HCT116 (cell line): Measurements from ENCODE around the gene LTBP1.

Experiments used
- RAD21 ChIP-seq: IDR thresholded peaks from 2 replicates; pipeline ENCODE4 v1.6.1; 2012; ENCODE audit warnings: low read depth, mild to moderate bottlenecking
- SRF ChIP-seq: IDR thresholded peaks from 2 replicates; pipeline ENCODE4 v1.6.1; 2012; ENCODE audit warnings: low read depth
- TF ChIP-seq, protein P1 (sequence below), 3 experiments: fragments of 200-600 bp in 1 of 3; sonication (generic) in 1 of 3; IDR thresholded peaks in 2 of 3; conservative IDR thresholded peaks in 1 of 3; 2 replicates each; pipeline ENCODE4 v1.5.1; 2012 to 2017; ENCODE audit warnings: low read depth in 2 of 3, low read length in 2 of 3, antibody characterized with exemption in 1 of 3, borderline replicate concordance in 1 of 3, control low read depth in 1 of 3, mild to moderate bottlenecking in 1 of 3, mixed read lengths in 1 of 3, mixed run types in 1 of 3, moderate library complexity in 1 of 3; ENCODE audit not compliant: insufficient read depth in 1 of 3
- TF ChIP-seq, protein P2 (sequence below): IDR thresholded peaks from 2 replicates; pipeline ENCODE4 v1.6.1; 2012

DNA sequence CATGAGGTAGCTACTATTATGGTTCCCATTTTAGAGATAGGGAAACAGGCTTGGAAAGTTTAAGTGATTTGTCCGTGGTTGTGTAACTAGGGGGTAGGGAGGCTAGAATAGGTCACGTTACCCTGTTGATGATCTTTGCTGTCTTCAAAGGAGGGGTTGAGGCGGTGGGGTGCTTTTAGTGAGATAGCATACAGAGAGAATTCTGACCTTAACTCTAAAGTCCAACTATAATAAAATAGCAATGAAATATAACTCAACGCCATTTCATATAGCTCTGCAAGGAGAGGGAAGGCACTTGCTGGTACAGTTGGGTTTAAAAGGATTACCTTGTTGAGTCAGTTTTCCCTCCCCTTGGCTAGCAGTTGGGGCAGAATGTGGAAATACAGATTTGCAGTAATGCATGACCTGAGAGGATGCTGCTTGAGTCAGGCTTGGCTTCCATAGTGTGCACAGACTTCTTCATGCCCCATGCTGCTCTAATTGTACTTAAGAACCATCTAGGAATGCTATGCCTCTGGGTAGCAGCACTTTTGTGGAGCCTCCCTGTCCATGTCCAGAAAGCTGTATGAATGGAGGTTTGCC lies 143.9 kb downstream of the LTBP1 start:
- TF ChIP-seq RAD21 (no peak), SRF (no peak)
- TF ChIP-seq, protein P1, sequence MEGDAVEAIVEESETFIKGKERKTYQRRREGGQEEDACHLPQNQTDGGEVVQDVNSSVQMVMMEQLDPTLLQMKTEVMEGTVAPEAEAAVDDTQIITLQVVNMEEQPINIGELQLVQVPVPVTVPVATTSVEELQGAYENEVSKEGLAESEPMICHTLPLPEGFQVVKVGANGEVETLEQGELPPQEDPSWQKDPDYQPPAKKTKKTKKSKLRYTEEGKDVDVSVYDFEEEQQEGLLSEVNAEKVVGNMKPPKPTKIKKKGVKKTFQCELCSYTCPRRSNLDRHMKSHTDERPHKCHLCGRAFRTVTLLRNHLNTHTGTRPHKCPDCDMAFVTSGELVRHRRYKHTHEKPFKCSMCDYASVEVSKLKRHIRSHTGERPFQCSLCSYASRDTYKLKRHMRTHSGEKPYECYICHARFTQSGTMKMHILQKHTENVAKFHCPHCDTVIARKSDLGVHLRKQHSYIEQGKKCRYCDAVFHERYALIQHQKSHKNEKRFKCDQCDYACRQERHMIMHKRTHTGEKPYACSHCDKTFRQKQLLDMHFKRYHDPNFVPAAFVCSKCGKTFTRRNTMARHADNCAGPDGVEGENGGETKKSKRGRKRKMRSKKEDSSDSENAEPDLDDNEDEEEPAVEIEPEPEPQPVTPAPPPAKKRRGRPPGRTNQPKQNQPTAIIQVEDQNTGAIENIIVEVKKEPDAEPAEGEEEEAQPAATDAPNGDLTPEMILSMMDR (IDR thresholded peaks at IDR 0.05 in 2 of 3, conservative IDR thresholded peaks at IDR 0.05 in 1 of 3; ENCODE audit: borderline replicate concordance in 1 of 3, insufficient read depth in 1 of 3, low read depth in 2 of 3, low read length in 2 of 3) = no peak
- TF ChIP-seq, protein P2, sequence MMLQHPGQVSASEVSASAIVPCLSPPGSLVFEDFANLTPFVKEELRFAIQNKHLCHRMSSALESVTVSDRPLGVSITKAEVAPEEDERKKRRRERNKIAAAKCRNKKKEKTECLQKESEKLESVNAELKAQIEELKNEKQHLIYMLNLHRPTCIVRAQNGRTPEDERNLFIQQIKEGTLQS = no peak
